HepG2 (cell line): ENCODE data around the gene SEC16A. TPM values are rescaled to one million over a fixed set of nuclear protein-coding genes. Genes with fewer than 3 reads are reported as not detected.
A peak's percentile ranks its signal among the peaks of the same experiment; 100 is the strongest.

Experiments used
- ATF7 ChIP-seq, 2 experiments: fragments of 450-650 bp in 1 of 2; sonication (generic) in 1 of 2; formaldehyde crosslinking in 1 of 2; IDR thresholded peaks; 2 replicates each; pipeline versions ENCODE4 v1.4.0 to v1.6.1; 2016 to 2020; ENCODE audit warnings: antibody characterized with exemption in 1 of 2, mild to moderate bottlenecking in 1 of 2, missing genetic modification reagents in 1 of 2
- KLF13 ChIP-seq: sonication (generic); formaldehyde crosslinking; IDR thresholded peaks from 2 replicates; pipeline ENCODE4 v1.4.0; 2020; ENCODE audit warnings: mild to moderate bottlenecking, missing genetic modification reagents
- MTF2 ChIP-seq: sonication (generic); formaldehyde crosslinking; IDR thresholded peaks from 2 replicates; pipeline ENCODE4 v1.5.0; 2020; ENCODE audit warnings: missing genetic modification reagents, borderline replicate concordance
- NFE2L2 ChIP-seq: fragments of 150-350 bp; IDR thresholded peaks from 2 replicates; pipeline ENCODE4 v1.6.1; 2014; ENCODE audit warnings: low read length
- SCMH1 ChIP-seq: sonication (generic); formaldehyde crosslinking; IDR thresholded peaks from 2 replicates; pipeline ENCODE4 v1.9.0; 2021; ENCODE audit warnings: missing genetic modification reagents, mild to moderate bottlenecking, borderline replicate concordance
- SYNCRIP ChIP-seq: fragments of 200-400 bp; formaldehyde crosslinking; IDR thresholded peaks from 2 replicates; pipeline ENCODE4 v1.6.1; 2018; ENCODE audit warnings: mild to moderate bottlenecking, low read depth, low read length; ENCODE audit not compliant: insufficient read depth
- TARDBP ChIP-seq: sonication (generic); formaldehyde crosslinking; IDR thresholded peaks from 2 replicates; pipeline ENCODE4 v1.8.0; 2022; ENCODE audit warnings: mild to moderate bottlenecking, missing genetic modification reagents
- ZEB1 ChIP-seq: IDR thresholded peaks from 2 replicates; pipeline ENCODE4 v1.6.1; 2012; ENCODE audit warnings: mild to moderate bottlenecking, low read depth, inconsistent platforms; ENCODE audit not compliant: insufficient replicate concordance
- ZFP1 ChIP-seq: IDR thresholded peaks from 2 replicates; pipeline ENCODE4 v1.6.1; 2016
- ZNF329 ChIP-seq: sonication (generic); formaldehyde crosslinking; IDR thresholded peaks from 2 replicates; pipeline ENCODE4 v1.9.0; 2021; ENCODE audit warnings: low read depth, mild to moderate bottlenecking, missing genetic modification reagents
- ZNF331 ChIP-seq: sonication (generic); formaldehyde crosslinking; IDR thresholded peaks from 2 replicates; pipeline ENCODE4 v1.4.0; 2020; ENCODE audit warnings: missing genetic modification reagents
- ZNF562 ChIP-seq: sonication (generic); formaldehyde crosslinking; IDR thresholded peaks from 2 replicates; pipeline ENCODE4 v1.8.0; 2022; ENCODE audit warnings: missing genetic modification reagents, borderline replicate concordance
- ZNF569 ChIP-seq: sonication (generic); formaldehyde crosslinking; IDR thresholded peaks from 2 replicates; pipeline ENCODE4 v1.5.0; 2020; ENCODE audit warnings: mild to moderate bottlenecking, missing genetic modification reagents, moderate library complexity, borderline replicate concordance
- ZNF674 ChIP-seq: sonication (generic); formaldehyde crosslinking; IDR thresholded peaks from 2 replicates; pipeline ENCODE4 v1.5.0; 2020; ENCODE audit warnings: low read depth, mild to moderate bottlenecking, missing genetic modification reagents
- ZNF678 ChIP-seq: sonication (generic); formaldehyde crosslinking; IDR thresholded peaks from 2 replicates; pipeline ENCODE4 v1.4.0; 2020; ENCODE audit warnings: mild to moderate bottlenecking, missing genetic modification reagents
- ZNF703 ChIP-seq: sonication (generic); formaldehyde crosslinking; IDR thresholded peaks from 2 replicates; pipeline ENCODE4 v1.5.1; 2020; ENCODE audit warnings: missing genetic modification reagents, mild to moderate bottlenecking, moderate library complexity, borderline replicate concordance
- polyA plus RNA-seq, 8 experiments: library from polyadenylated mRNA; depleted of rRNA in 3 of 8; stranded (reverse) in 7 of 8; unstranded in 1 of 8; fragments of >200 nt; fragmentation: Illumina TruSeq in 4 of 8; extraction: Trizol in 4 of 8; gene quantifications; 2 replicates each; pipeline versions ENCODE4 v1.2.1 to v1.2.3, GENCODE V29; 2011 to 2016; ENCODE audit warnings: low read depth in 4 of 8, missing spikeins in 1 of 8, mixed read lengths in 1 of 8; ENCODE audit not compliant: insufficient read depth in 1 of 8
- total RNA-seq, 5 experiments: library from RNA; depleted of rRNA; stranded (reverse); fragments of >200 nt; fragmentation: Illumina TruSeq; extraction: Trizol; gene quantifications; 2 replicates each; pipeline ENCODE4 v1.2.3, GENCODE V29; 2016; ENCODE audit warnings: low read depth in 1 of 5
- TF ChIP-seq, protein P1 (sequence below): sonication (generic); formaldehyde crosslinking; IDR thresholded peaks from 2 replicates; pipeline ENCODE4 v1.4.0; 2020; ENCODE audit warnings: missing genetic modification reagents, borderline replicate concordance
- TF ChIP-seq, protein P2 (sequence below): sonication (generic); formaldehyde crosslinking; IDR thresholded peaks from 2 replicates; pipeline ENCODE4 v1.4.0; 2020; ENCODE audit warnings: missing genetic modification reagents

SEC16A gene
- total and polyA plus RNA-seq, 2 of the 13 experiments (the other 11 are each of a cell fraction or from before 2014, with no cell fraction given): 15.9 to 18.9 TPM

DNA sequence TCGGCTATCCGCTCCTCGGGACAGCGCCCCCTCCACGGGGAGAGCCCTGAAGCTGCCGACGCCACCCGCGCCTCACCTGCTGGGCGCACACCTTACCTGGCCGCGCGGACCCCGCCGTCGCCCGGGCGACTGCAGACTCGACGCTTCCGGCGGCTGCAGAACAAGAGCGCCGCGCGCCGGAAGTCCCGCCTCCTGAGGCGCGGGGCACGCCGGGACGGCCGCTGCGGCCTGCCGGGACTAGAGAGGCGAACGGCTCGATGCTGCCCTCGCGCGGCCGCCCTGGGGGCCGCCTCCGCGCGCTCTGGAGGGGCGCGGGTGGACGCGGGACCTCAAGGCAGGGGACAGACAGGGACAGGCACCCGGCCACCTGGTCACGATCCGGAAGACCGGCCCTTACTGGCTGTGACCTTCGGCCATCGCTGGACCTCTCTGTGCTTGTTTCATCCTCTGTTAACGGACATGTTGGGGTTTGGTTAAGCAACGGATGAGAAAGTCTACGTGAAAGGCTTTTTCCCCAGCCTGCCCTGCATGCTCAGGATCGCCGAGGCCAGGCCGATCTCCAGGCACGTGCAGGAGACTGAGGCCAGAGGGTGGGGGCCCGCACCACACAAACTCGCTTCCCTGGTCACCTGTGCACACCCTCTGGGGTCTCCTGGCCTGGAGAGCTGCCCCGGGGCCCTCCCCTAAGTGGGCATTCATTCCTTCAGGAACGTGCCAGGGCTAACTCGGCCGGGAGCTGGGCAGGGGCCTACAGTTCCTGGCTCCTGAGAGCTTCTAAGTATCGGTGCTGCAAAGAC, 82.6 kb downstream of the SEC16A start, which contains the start of gene SNAPC4 (continued):
- TF ChIP-seq, protein P1, sequence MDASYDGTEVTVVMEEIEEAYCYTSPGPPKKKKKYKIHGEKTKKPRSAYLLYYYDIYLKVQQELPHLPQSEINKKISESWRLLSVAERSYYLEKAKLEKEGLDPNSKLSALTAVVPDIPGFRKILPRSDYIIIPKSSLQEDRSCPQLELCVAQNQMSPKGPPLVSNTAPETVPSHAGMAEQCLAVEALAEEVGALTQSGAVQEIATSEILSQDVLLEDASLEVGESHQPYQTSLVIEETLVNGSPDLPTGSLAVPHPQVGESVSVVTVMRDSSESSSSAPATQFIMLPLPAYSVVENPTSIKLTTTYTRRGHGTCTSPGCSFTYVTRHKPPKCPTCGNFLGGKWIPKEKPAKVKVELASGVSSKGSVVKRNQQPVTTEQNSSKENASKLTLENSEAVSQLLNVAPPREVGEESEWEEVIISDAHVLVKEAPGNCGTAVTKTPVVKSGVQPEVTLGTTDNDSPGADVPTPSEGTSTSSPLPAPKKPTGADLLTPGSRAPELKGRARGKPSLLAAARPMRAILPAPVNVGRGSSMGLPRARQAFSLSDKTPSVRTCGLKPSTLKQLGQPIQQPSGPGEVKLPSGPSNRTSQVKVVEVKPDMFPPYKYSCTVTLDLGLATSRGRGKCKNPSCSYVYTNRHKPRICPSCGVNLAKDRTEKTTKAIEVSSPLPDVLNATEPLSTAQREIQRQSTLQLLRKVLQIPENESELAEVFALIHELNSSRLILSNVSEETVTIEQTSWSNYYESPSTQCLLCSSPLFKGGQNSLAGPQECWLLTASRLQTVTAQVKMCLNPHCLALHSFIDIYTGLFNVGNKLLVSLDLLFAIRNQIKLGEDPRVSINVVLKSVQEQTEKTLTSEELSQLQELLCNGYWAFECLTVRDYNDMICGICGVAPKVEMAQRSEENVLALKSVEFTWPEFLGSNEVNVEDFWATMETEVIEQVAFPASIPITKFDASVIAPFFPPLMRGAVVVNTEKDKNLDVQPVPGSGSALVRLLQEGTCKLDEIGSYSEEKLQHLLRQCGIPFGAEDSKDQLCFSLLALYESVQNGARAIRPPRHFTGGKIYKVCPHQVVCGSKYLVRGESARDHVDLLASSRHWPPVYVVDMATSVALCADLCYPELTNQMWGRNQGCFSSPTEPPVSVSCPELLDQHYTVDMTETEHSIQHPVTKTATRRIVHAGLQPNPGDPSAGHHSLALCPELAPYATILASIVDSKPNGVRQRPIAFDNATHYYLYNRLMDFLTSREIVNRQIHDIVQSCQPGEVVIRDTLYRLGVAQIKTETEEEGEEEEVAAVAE: no peak
- TF ChIP-seq, protein P2, sequence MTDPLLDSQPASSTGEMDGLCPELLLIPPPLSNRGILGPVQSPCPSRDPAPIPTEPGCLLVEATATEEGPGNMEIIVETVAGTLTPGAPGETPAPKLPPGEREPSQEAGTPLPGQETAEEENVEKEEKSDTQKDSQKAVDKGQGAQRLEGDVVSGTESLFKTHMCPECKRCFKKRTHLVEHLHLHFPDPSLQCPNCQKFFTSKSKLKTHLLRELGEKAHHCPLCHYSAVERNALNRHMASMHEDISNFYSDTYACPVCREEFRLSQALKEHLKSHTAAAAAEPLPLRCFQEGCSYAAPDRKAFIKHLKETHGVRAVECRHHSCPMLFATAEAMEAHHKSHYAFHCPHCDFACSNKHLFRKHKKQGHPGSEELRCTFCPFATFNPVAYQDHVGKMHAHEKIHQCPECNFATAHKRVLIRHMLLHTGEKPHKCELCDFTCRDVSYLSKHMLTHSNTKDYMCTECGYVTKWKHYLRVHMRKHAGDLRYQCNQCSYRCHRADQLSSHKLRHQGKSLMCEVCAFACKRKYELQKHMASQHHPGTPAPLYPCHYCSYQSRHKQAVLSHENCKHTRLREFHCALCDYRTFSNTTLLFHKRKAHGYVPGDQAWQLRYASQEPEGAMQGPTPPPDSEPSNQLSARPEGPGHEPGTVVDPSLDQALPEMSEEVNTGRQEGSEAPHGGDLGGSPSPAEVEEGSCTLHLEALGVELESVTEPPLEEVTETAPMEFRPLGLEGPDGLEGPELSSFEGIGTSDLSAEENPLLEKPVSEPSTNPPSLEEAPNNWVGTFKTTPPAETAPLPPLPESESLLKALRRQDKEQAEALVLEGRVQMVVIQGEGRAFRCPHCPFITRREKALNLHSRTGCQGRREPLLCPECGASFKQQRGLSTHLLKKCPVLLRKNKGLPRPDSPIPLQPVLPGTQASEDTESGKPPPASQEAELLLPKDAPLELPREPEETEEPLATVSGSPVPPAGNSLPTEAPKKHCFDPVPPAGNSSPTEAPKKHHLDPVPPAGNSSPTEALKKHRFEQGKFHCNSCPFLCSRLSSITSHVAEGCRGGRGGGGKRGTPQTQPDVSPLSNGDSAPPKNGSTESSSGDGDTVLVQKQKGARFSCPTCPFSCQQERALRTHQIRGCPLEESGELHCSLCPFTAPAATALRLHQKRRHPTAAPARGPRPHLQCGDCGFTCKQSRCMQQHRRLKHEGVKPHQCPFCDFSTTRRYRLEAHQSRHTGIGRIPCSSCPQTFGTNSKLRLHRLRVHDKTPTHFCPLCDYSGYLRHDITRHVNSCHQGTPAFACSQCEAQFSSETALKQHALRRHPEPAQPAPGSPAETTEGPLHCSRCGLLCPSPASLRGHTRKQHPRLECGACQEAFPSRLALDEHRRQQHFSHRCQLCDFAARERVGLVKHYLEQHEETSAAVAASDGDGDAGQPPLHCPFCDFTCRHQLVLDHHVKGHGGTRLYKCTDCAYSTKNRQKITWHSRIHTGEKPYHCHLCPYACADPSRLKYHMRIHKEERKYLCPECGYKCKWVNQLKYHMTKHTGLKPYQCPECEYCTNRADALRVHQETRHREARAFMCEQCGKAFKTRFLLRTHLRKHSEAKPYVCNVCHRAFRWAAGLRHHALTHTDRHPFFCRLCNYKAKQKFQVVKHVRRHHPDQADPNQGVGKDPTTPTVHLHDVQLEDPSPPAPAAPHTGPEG (CRISPR knock-in tag): peak; percentile 69; the same call in 1 of the 2 replicates
- TF ChIP-seq TARDBP (CRISPR knock-in tag) (peak; percentile 95), ZNF562 (CRISPR knock-in tag) (no peak), ZNF331 (CRISPR knock-in tag) (no peak), ZEB1 (peak; percentile 50), ZFP1 (CRISPR knock-in tag) (no peak), ZNF569 (CRISPR knock-in tag) (no peak), NFE2L2 (no peak), MTF2 (CRISPR knock-in tag) (peak; percentile 31; the same call in 1 of the 2 replicates), ZNF329 (CRISPR knock-in tag) (no peak), SCMH1 (CRISPR knock-in tag) (no peak), ZNF703 (CRISPR knock-in tag) (no peak), KLF13 (CRISPR knock-in tag) (peak; percentile 63; the same call in 1 of the 2 replicates), SYNCRIP (no peak), ATF7 (IDR thresholded peaks at IDR 0.05) (no peak), ATF7 (CRISPR knock-in tag; IDR thresholded peaks at IDR 0.05) (no peak), ZNF674 (no peak), ZNF678 (CRISPR knock-in tag) (no peak)
